Adipocyte (in vitro differentiated cells): ENCODE data around the gene IQCH.
A peak's percentile ranks its signal among the peaks of the same experiment; 100 is the strongest.

ENCODE experiments used
- DNase-seq: peaks from one replicate; pipeline ENCODE4 v3.0.0-alpha.2; 2015; ENCODE audit warnings: low read depth
- H3K27me3 ChIP-seq: replicated peaks from 2 replicates; pipeline ENCODE4 v1.7.0; 2013; ENCODE audit warnings: mild to moderate bottlenecking, low read length, moderate library complexity; ENCODE audit not compliant: control insufficient read depth, insufficient read depth
- H3K36me3 ChIP-seq: 2 replicates; pipeline ENCODE4 v1.7.0; 2013; ENCODE audit warnings: low read length, mild to moderate bottlenecking, moderate library complexity; ENCODE audit not compliant: control insufficient read depth, insufficient read depth, severe bottlenecking
- H3K4me1 ChIP-seq: 2 replicates; pipeline ENCODE4 v1.7.0; 2013; ENCODE audit warnings: mild to moderate bottlenecking, low read length, moderate library complexity; ENCODE audit not compliant: control insufficient read depth, insufficient read depth
- H3K4me3 ChIP-seq: 2 replicates; pipeline ENCODE4 v1.7.0; 2013; ENCODE audit warnings: mild to moderate bottlenecking, low read length, moderate library complexity
- H3K9ac ChIP-seq: 2 replicates; pipeline ENCODE4 v1.7.0; 2013; ENCODE audit warnings: mild to moderate bottlenecking, low read length, moderate library complexity
- H3K9me3 ChIP-seq: 2 replicates; pipeline ENCODE4 v1.7.0; 2013; ENCODE audit warnings: mild to moderate bottlenecking, low read length, moderate library complexity; ENCODE audit not compliant: control insufficient read depth

Gene IQCH

GRCh38 chr15:67304778-67305177 lies 50.2 kb downstream of the IQCH start:
- Histone ChIP-seq H3K9ac (no peak overlapping the region), H3K4me3 (no peak overlapping the region), H3K27me3 (no peaks in the 10 kb centered on the region), H3K9me3 (no peaks in the 10 kb centered on the region), H3K4me1 (peaks cover 15% of the 10 kb centered on the region), H3K36me3 (no peaks in the 10 kb centered on the region)
- DNase-seq: no peak

- no peak overlapping the region for H3K4me3 ChIP-seq
- no peak overlapping the region for H3K9ac ChIP-seq
These were observed 50.9 kb downstream of the IQCH start for GRCh38 chr15:67305506-67305905.

GRCh38 chr15:67307156-67307555 lies 52.6 kb downstream of the IQCH start:
- no peaks in the 10 kb centered on the region for H3K9me3 ChIP-seq
- H3K27me3 ChIP-seq: no peaks in the 10 kb centered on the region
- peak; percentile 53 for DNase-seq
- no peak overlapping the region for H3K9ac ChIP-seq
- H3K4me1 ChIP-seq: peaks cover 4% of the 10 kb centered on the region
- H3K4me3 ChIP-seq: no peak overlapping the region
- H3K36me3 ChIP-seq: no peaks in the 10 kb centered on the region

More at GRCh38 chr15:67305506-67305905, 50.9 kb downstream of the IQCH start:
- Histone ChIP-seq H3K4me1 (peaks cover 8% of the 10 kb centered on the region), H3K9me3 (no peaks in the 10 kb centered on the region), H3K27me3 (no peaks in the 10 kb centered on the region), H3K36me3 (no peaks in the 10 kb centered on the region)
- peak; percentile 15 for DNase-seq

GRCh38 chr15:67307889-67308597 lies 53.5 kb downstream of the IQCH start:
- H3K36me3 ChIP-seq: no peaks in the 10 kb centered on the region
- no peaks in the 10 kb centered on the region for H3K27me3 ChIP-seq
- peaks cover 4% of the 10 kb centered on the region for H3K4me1 ChIP-seq
- DNase-seq: no peak
- no peak overlapping the region for H3K9ac ChIP-seq
- no peaks in the 10 kb centered on the region for H3K9me3 ChIP-seq
- no peak overlapping the region for H3K4me3 ChIP-seq

- Histone ChIP-seq H3K4me3 (no peak overlapping the region), H3K9me3 (no peaks in the 10 kb centered on the region)
These were observed 57.1 kb downstream of the IQCH start for GRCh38 chr15:67311731-67312130.

GRCh38 chr15:67319961-67320360 lies 65.4 kb downstream of the IQCH start:
- no peak overlapping the region for H3K4me3 ChIP-seq
- no peak for DNase-seq
- H3K27me3 ChIP-seq: no peaks in the 10 kb centered on the region
- H3K4me1 ChIP-seq: peaks cover 12% of the 10 kb centered on the region
- no peak overlapping the region for H3K9ac ChIP-seq
- no peaks in the 10 kb centered on the region for H3K9me3 ChIP-seq
- H3K36me3 ChIP-seq: no peaks in the 10 kb centered on the region

More at GRCh38 chr15:67311731-67312130, 57.1 kb downstream of the IQCH start:
- no peaks in the 10 kb centered on the region for H3K27me3 ChIP-seq
- H3K4me1 ChIP-seq: peaks cover 4% of the 10 kb centered on the region
- no peak overlapping the region for H3K9ac ChIP-seq
- H3K36me3 ChIP-seq: no peaks in the 10 kb centered on the region
- DNase-seq: no peak

- peaks cover 12% of the 10 kb centered on the region for H3K4me1 ChIP-seq
- H3K36me3 ChIP-seq: no peaks in the 10 kb centered on the region
- H3K9ac ChIP-seq: no peak overlapping the region
- H3K9me3 ChIP-seq: no peaks in the 10 kb centered on the region
- no peak overlapping the region for H3K4me3 ChIP-seq
- H3K27me3 ChIP-seq: no peaks in the 10 kb centered on the region
- no peak for DNase-seq
These were observed 66.8 kb downstream of the IQCH start for GRCh38 chr15:67321352-67321751.

GRCh38 chr15:67322481-67322880 lies 67.9 kb downstream of the IQCH start:
- Histone ChIP-seq H3K4me3 (no peak overlapping the region), H3K4me1 (peaks cover 12% of the 10 kb centered on the region), H3K9me3 (no peaks in the 10 kb centered on the region), H3K27me3 (no peaks in the 10 kb centered on the region), H3K36me3 (no peaks in the 10 kb centered on the region), H3K9ac (no peak overlapping the region)
- peak; percentile 17 for DNase-seq

- Histone ChIP-seq H3K9me3 (no peaks in the 10 kb centered on the region), H3K36me3 (no peaks in the 10 kb centered on the region), H3K4me3 (no peak overlapping the region), H3K4me1 (peaks cover 4% of the 10 kb centered on the region), H3K9ac (no peak overlapping the region), H3K27me3 (no peaks in the 10 kb centered on the region)
- no peak for DNase-seq
These were observed 72.7 kb downstream of the IQCH start for GRCh38 chr15:67327312-67327711.

GRCh38 chr15:67327737-67328136 lies 73.2 kb downstream of the IQCH start:
- Histone ChIP-seq H3K9ac (no peak overlapping the region), H3K36me3 (no peaks in the 10 kb centered on the region), H3K4me1 (peaks cover 2% of the 10 kb centered on the region), H3K27me3 (no peaks in the 10 kb centered on the region), H3K4me3 (no peak overlapping the region), H3K9me3 (no peaks in the 10 kb centered on the region)
- DNase-seq: no peak

GRCh38 chr15:67329984-67330733 lies 75.6 kb downstream of the IQCH start:
- Histone ChIP-seq H3K4me1 (no peaks in the 10 kb centered on the region), H3K9me3 (no peaks in the 10 kb centered on the region), H3K4me3 (no peak overlapping the region), H3K9ac (no peak overlapping the region), H3K27me3 (no peaks in the 10 kb centered on the region), H3K36me3 (no peaks in the 10 kb centered on the region)
- DNase-seq: no peak
